Endothelial cell (in vitro differentiated cells): ENCODE data around the gene CAPN13. TPM values are rescaled to one million over a fixed set of nuclear protein-coding genes. Genes with fewer than 3 reads are reported as not detected.

Source experiments
- DNase-seq: peaks from one replicate; pipeline ENCODE4 v3.0.0; 2021; ENCODE audit warnings: low spot score
- H3K27ac Mint-ChIP-seq: one replicate; pipeline ENCODE4 v1.8.0; 2021; ENCODE audit warnings: mixed read lengths, inconsistent platforms; ENCODE audit not compliant: unreplicated experiment
- H3K27me3 Mint-ChIP-seq: one replicate; pipeline ENCODE4 v1.8.0; 2021; ENCODE audit warnings: mild to moderate bottlenecking, moderate library complexity, mixed read lengths, inconsistent platforms; ENCODE audit not compliant: unreplicated experiment
- H3K36me3 Mint-ChIP-seq: one replicate; pipeline ENCODE4 v1.8.0; 2021; ENCODE audit warnings: mild to moderate bottlenecking, low read depth, mixed read lengths, inconsistent platforms; ENCODE audit not compliant: unreplicated experiment
- H3K4me1 Mint-ChIP-seq: one replicate; pipeline ENCODE4 v1.8.0; 2021; ENCODE audit warnings: mild to moderate bottlenecking, mixed read lengths, inconsistent platforms; ENCODE audit not compliant: unreplicated experiment
- H3K4me3 Mint-ChIP-seq: one replicate; pipeline ENCODE4 v1.8.0; 2021; ENCODE audit warnings: mild to moderate bottlenecking, mixed read lengths, inconsistent platforms; ENCODE audit not compliant: unreplicated experiment
- H3K9me3 Mint-ChIP-seq: one replicate; pipeline ENCODE4 v1.8.0; 2021; ENCODE audit warnings: mixed read lengths, inconsistent platforms; ENCODE audit not compliant: unreplicated experiment
- CTCF ChIP-seq: fragments of 200-600 bp; sonication (generic); IDR thresholded peaks from one replicate; pipeline ENCODE4 v1.5.0; 2021; ENCODE audit warnings: antibody characterized with exemption; ENCODE audit not compliant: unreplicated experiment
- total RNA-seq: library from RNA; stranded (reverse); fragmentation: NEBNext Ultra II Directional; extraction: Animal tissue kit (Norgen Biotek cat#: 25700); gene quantifications from one replicate; pipeline ENCODE4 v1.2.1, GENCODE V29; 2021; ENCODE audit not compliant: unreplicated experiment

Gene CAPN13
- total RNA-seq, 1 donor from 2014 or later: 0.44 TPM

DNA sequence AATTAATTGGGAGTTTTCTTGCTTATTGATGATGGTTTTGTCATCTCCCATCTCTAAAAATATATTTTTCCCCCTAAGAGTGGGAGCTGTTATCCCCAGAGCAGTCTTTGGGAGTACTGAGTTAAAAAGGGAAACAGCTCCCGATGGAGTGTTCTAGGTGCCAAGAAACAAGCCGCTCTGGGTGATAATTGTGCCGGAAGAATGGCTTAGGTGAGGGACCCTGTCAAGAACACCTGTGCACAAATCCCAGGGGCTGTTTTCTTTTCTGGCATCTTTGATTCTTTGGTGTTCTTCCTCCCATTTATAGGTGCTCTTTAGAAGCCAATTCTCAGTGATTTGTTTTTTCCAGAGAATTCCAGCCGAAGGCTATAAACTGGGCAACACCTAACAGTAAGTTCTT is 1.4 kb upstream of the CAPN13 start:
- TF ChIP-seq CTCF: no peak
- Mint-ChIP-seq H3K9me3 (no peaks in the 10 kb centered on the region), H3K4me3 (no peak overlapping the region), H3K4me1 (no peaks in the 10 kb centered on the region), H3K27ac (no peak overlapping the region), H3K36me3 (no peaks in the 10 kb centered on the region), H3K27me3 (peaks cover 1% of the 10 kb centered on the region)
- no peak for DNase-seq

- Mint-ChIP-seq H3K36me3 (peaks cover 4% of the 10 kb centered on the region), H3K4me3 (no peak overlapping the region), H3K4me1 (peaks cover 12% of the 10 kb centered on the region), H3K9me3 (no peaks in the 10 kb centered on the region), H3K27ac (no peak overlapping the region), H3K27me3 (peaks cover 8% of the 10 kb centered on the region)
- DNase-seq: no peak
- no peak for TF ChIP-seq CTCF
These were observed 4.0 kb downstream of the CAPN13 start for GRCh38 chr2:30803281-30803680.

- no peak for TF ChIP-seq CTCF
- peaks cover 16% of the 10 kb centered on the region for H3K4me1 Mint-ChIP-seq
- no peak overlapping the region for H3K27ac Mint-ChIP-seq
- no peak for DNase-seq
- no peak overlapping the region for H3K4me3 Mint-ChIP-seq
- H3K36me3 Mint-ChIP-seq: peaks cover 4% of the 10 kb centered on the region
- H3K27me3 Mint-ChIP-seq: peaks cover 12% of the 10 kb centered on the region
- no peaks in the 10 kb centered on the region for H3K9me3 Mint-ChIP-seq
These were observed 4.6 kb downstream of the CAPN13 start for GRCh38 chr2:30802611-30803010.

DNA sequence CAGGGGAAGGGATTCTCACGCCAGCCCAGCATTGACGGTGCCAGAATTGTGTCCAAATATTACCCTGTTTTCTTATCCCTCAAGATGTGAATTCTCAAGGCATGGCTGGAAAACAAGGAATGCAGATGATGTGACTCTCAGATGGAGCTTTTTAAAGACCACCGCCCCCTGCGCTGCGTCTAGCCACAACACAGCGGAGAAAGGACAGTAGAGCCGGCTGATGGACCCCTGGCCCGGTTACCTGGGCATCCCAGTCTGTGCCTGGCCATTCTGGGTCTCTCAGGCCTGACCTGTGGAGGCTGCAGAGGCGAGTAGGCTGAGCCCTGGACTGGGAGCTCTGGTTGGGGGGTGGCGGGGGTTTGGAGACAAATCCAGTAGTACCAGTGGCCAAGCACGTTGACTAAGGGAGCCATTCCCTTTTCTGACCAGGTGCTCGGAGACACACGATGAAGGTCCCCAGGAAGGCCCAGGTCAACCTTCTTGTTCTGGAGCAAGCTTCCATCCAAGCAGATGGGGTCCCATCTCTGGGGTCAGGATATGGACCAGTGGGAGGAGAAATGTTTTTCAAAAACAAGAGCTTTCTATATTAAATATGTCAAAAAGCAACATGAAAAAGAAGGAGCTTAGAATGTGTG is 5.3 kb downstream of the CAPN13 start:
- DNase-seq: no peak
- Mint-ChIP-seq H3K36me3 (peaks cover 4% of the 10 kb centered on the region), H3K4me1 (peaks cover 21% of the 10 kb centered on the region), H3K27ac (no peak overlapping the region), H3K4me3 (peak overlapping the region; percentile 26), H3K9me3 (no peaks in the 10 kb centered on the region), H3K27me3 (peaks cover 13% of the 10 kb centered on the region)
- no peak for TF ChIP-seq CTCF

GRCh38 chr2:30800159-30800558 is 7.1 kb downstream of the CAPN13 start:
- Mint-ChIP-seq H3K4me3 (no peak overlapping the region), H3K27ac (no peak overlapping the region), H3K4me1 (peaks cover 21% of the 10 kb centered on the region), H3K27me3 (peaks cover 15% of the 10 kb centered on the region), H3K9me3 (no peaks in the 10 kb centered on the region), H3K36me3 (peaks cover 4% of the 10 kb centered on the region)
- no peak for TF ChIP-seq CTCF
- DNase-seq: no peak
